Measurements from ENCODE around the gene TUBG2.
"Not testable (repeated sequence)": the region's sequence is repeated elsewhere in the genome, so short reads cannot be mapped to it uniquely, and the experiment has no call there.

TUBG2 gene

GRCh38 chr17:42655528-42655927 is 3.6 kb upstream of the TUBG2 start:
- no peak for DNase-seq

- no peak for DNase-seq
Measured at GRCh38 chr17:42657824-42658588, 1.1 kb upstream of the TUBG2 start.

- not testable (repeated sequence) for DNase-seq
Measured at GRCh38 chr17:42659932-42660274, 819 bp downstream of the TUBG2 start.

- DNase-seq, result no peak
Measured at GRCh38 chr17:42660692-42661345, 1.7 kb downstream of the TUBG2 start.

- no peak for DNase-seq
Measured at GRCh38 chr17:42665581-42666001, 6.5 kb downstream of the TUBG2 start.

GRCh38 chr17:42666126-42666525 is 7.0 kb downstream of the TUBG2 start:
- DNase-seq, result not testable (repeated sequence)

GRCh38 chr17:42667088-42667951 is 8.2 kb downstream of the TUBG2 start:
- DNase-seq, result no peak

GRCh38 chr17:42669705-42669976 is 10.6 kb downstream of the TUBG2 start:
- DNase-seq, result no peak

- no peak for DNase-seq
Measured at GRCh38 chr17:42669977-42670788, 11.1 kb downstream of the TUBG2 start.

GRCh38 chr17:42670789-42671657 is 11.9 kb downstream of the TUBG2 start:
- DNase-seq, result no peak

GRCh38 chr17:42672038-42672437 is 13.0 kb downstream of the TUBG2 start:
- no peak for DNase-seq

- DNase-seq, result no peak
Measured at GRCh38 chr17:42673266-42673884, 14.3 kb downstream of the TUBG2 start.

GRCh38 chr17:42673885-42674754 is 15.0 kb downstream of the TUBG2 start:
- DNase-seq, result no peak

- DNase-seq, result no peak
Measured at GRCh38 chr17:42674755-42675347, 15.8 kb downstream of the TUBG2 start.

GRCh38 chr17:42675348-42675964 is 16.4 kb downstream of the TUBG2 start:
- DNase-seq, result no peak

GRCh38 chr17:42675965-42676423 is 16.9 kb downstream of the TUBG2 start:
- DNase-seq, result no peak

GRCh38 chr17:42676424-42677011 is 17.4 kb downstream of the TUBG2 start, which contains the start of gene PLEKHH3:
PLEKHH3 (minus strand) TSS chr17:42676994; CDS start chr17:42676563, 431 bp downstream.
- no peak for DNase-seq

- DNase-seq, result peak; percentile 98
Measured at GRCh38 chr17:42677012-42677857, 18.2 kb downstream of the TUBG2 start.

Measured in NCI-H2227 treated with DMSO at 0.1 percent for 48 hours (cell line).